ENCODE data around the gene DCDC1. TPM values are rescaled to one million over a fixed set of nuclear protein-coding genes. Genes with fewer than 3 reads are reported as not detected.
A peak's percentile ranks its signal among the peaks of the same experiment; 100 is the strongest.

DCDC1 gene
- total and polyA plus RNA-seq, 4 experiments from 2014 or later = 0.14 to 0.29 (median 0.17) TPM; not detected in 1

- Mint-ChIP-seq H3K27ac (no peak overlapping the region), H3K27me3 (peaks cover 0 to 2% of the 10 kb centered on the region in 2 donors), H3K4me1 (no peaks in the 10 kb centered on the region), H3K9me3 (no peaks in the 10 kb centered on the region), H3K36me3 (no peaks in the 10 kb centered on the region), H3K4me3 (no peak overlapping the region)
- intact Hi-C loops (cut with micrococcal nuclease) = no loop called here
- no peaks in the 10 kb centered on the region for H3K36me3 ChIP-seq (ENCODE audit: insufficient read depth, low read length)
- no peaks in the 10 kb centered on the region for H3K27me3 ChIP-seq (ENCODE audit: insufficient read depth, low read length)
- POLR2A ChIA-PET (ENCODE audit: partially characterized antibody) = no interaction called here
- H3K9me3 ChIP-seq (ENCODE audit: control insufficient read depth in 1 of 2, low read length in 2 of 2) = no peaks in the 10 kb centered on the region
- CTCF ChIA-PET (ENCODE audit: partially characterized antibody) = no interaction called here
- H3K4me3 ChIP-seq (ENCODE audit: low read length in 2 of 2) = no peak overlapping the region
- DNase-seq = no peak
- H3K27ac ChIP-seq (ENCODE audit: low read depth, low read length) = no peak overlapping the region
- no peaks in the 10 kb centered on the region for H3K4me1 ChIP-seq (ENCODE audit: insufficient read depth, low read length)
Measured at GRCh38 chr11:31254415-31254814, 115.1 kb downstream of the DCDC1 start.

- Mint-ChIP-seq H3K27ac (no peak overlapping the region), H3K36me3 (no peaks in the 10 kb centered on the region), H3K4me1 (no peaks in the 10 kb centered on the region), H3K9me3 (no peaks in the 10 kb centered on the region), H3K27me3 (peaks cover 0 to 2% of the 10 kb centered on the region in 2 donors), H3K4me3 (no peak overlapping the region)
- CTCF ChIA-PET (ENCODE audit: partially characterized antibody) = no interaction called here
- intact Hi-C loops (cut with micrococcal nuclease) = no loop called here
- Histone ChIP-seq H3K27me3 (ENCODE audit: insufficient read depth, low read length) (no peaks in the 10 kb centered on the region), H3K36me3 (ENCODE audit: insufficient read depth, low read length) (no peaks in the 10 kb centered on the region), H3K27ac (ENCODE audit: low read depth, low read length) (no peak overlapping the region), H3K4me3 (ENCODE audit: low read length in 2 of 2) (no peak overlapping the region), H3K4me1 (ENCODE audit: insufficient read depth, low read length) (no peaks in the 10 kb centered on the region), H3K9me3 (ENCODE audit: control insufficient read depth in 1 of 2, low read length in 2 of 2) (no peaks in the 10 kb centered on the region)
- POLR2A ChIA-PET (ENCODE audit: partially characterized antibody) = no interaction called here
- DNase-seq = no peak
Measured at GRCh38 chr11:31248768-31249167, 120.8 kb downstream of the DCDC1 start.

- Mint-ChIP-seq H3K27ac (no peak overlapping the region), H3K4me3 (no peak overlapping the region), H3K4me1 (no peaks in the 10 kb centered on the region), H3K36me3 (no peaks in the 10 kb centered on the region), H3K27me3 (peaks cover 0 to 2% of the 10 kb centered on the region in 2 donors), H3K9me3 (no peaks in the 10 kb centered on the region)
- DNase-seq = no peak
- H3K9me3 ChIP-seq (ENCODE audit: control insufficient read depth in 1 of 2, low read length in 2 of 2) = no peaks in the 10 kb centered on the region
- intact Hi-C loops (cut with micrococcal nuclease) = no loop called here
- POLR2A ChIA-PET (ENCODE audit: partially characterized antibody) = no interaction called here
- no peaks in the 10 kb centered on the region for H3K36me3 ChIP-seq (ENCODE audit: insufficient read depth, low read length)
- H3K27me3 ChIP-seq (ENCODE audit: insufficient read depth, low read length) = no peaks in the 10 kb centered on the region
- H3K4me1 ChIP-seq (ENCODE audit: insufficient read depth, low read length) = no peaks in the 10 kb centered on the region
- no peak overlapping the region for H3K27ac ChIP-seq (ENCODE audit: low read depth, low read length)
- H3K4me3 ChIP-seq (ENCODE audit: low read length in 2 of 2) = no peak overlapping the region
- CTCF ChIA-PET (ENCODE audit: partially characterized antibody) = no interaction called here
Measured at GRCh38 chr11:31247321-31247720, 122.2 kb downstream of the DCDC1 start.

GRCh38 chr11:31246451-31247165, 122.9 kb downstream of the DCDC1 start:
- POLR2A ChIA-PET (ENCODE audit: partially characterized antibody) = no interaction called here
- intact Hi-C loops (cut with micrococcal nuclease) = no loop called here

GRCh38 chr11:31243706-31244105, 125.8 kb downstream of the DCDC1 start:
- Histone ChIP-seq H3K36me3 (ENCODE audit: insufficient read depth, low read length) (no peaks in the 10 kb centered on the region), H3K4me1 (ENCODE audit: insufficient read depth, low read length) (no peaks in the 10 kb centered on the region), H3K4me3 (ENCODE audit: low read length in 2 of 2) (no peak overlapping the region), H3K9me3 (ENCODE audit: control insufficient read depth in 1 of 2, low read length in 2 of 2) (no peaks in the 10 kb centered on the region), H3K27ac (ENCODE audit: low read depth, low read length) (no peak overlapping the region), H3K27me3 (ENCODE audit: insufficient read depth, low read length) (no peaks in the 10 kb centered on the region)
- DNase-seq = no peak
- H3K27me3 Mint-ChIP-seq = no peaks in the 10 kb centered on the region
- no peaks in the 10 kb centered on the region for H3K36me3 Mint-ChIP-seq
- no peaks in the 10 kb centered on the region for H3K4me1 Mint-ChIP-seq
- intact Hi-C loops (cut with micrococcal nuclease) = no loop called here
- no peak overlapping the region for H3K4me3 Mint-ChIP-seq
- no peak overlapping the region for H3K27ac Mint-ChIP-seq
- POLR2A ChIA-PET (ENCODE audit: partially characterized antibody) = no interaction called here
- CTCF ChIA-PET (ENCODE audit: partially characterized antibody) = interaction anchor here (0.8 to 2.7 kb wide), 3 partner anchors 628 to 932 kb away, joined by 3 to 9 read pairs (median 6); no protein-coding TSS in a partner anchor
- no peaks in the 10 kb centered on the region for H3K9me3 Mint-ChIP-seq

More at GRCh38 chr11:31246451-31247165, 122.9 kb downstream of the DCDC1 start:
- no peaks in the 10 kb centered on the region for H3K36me3 Mint-ChIP-seq
- Histone ChIP-seq H3K36me3 (ENCODE audit: insufficient read depth, low read length) (no peaks in the 10 kb centered on the region), H3K9me3 (ENCODE audit: control insufficient read depth in 1 of 2, low read length in 2 of 2) (no peaks in the 10 kb centered on the region), H3K27ac (ENCODE audit: low read depth, low read length) (no peak overlapping the region), H3K4me3 (ENCODE audit: low read length in 2 of 2) (no peak overlapping the region), H3K27me3 (ENCODE audit: insufficient read depth, low read length) (no peaks in the 10 kb centered on the region), H3K4me1 (ENCODE audit: insufficient read depth, low read length) (no peaks in the 10 kb centered on the region)
- no peaks in the 10 kb centered on the region for H3K4me1 Mint-ChIP-seq
- H3K9me3 Mint-ChIP-seq = no peaks in the 10 kb centered on the region
- CTCF ChIA-PET (ENCODE audit: partially characterized antibody) = no interaction called here
- H3K27me3 Mint-ChIP-seq = peaks cover 0 to 2% of the 10 kb centered on the region in 2 donors
- no peak overlapping the region for H3K27ac Mint-ChIP-seq
- DNase-seq = no peak
- no peak overlapping the region for H3K4me3 Mint-ChIP-seq

GRCh38 chr11:31240340-31240904, 129.1 kb downstream of the DCDC1 start:
- H3K4me1 ChIP-seq (ENCODE audit: insufficient read depth, low read length) = no peaks in the 10 kb centered on the region
- H3K4me3 ChIP-seq (ENCODE audit: low read length in 2 of 2) = no peak overlapping the region
- no peak overlapping the region for H3K27ac ChIP-seq (ENCODE audit: low read depth, low read length)
- intact Hi-C loops (cut with micrococcal nuclease) = loop anchor here (1.0 to 2.0 kb wide), 3 partner anchors 157 to 936 kb away; no protein-coding TSS in a partner anchor
- H3K36me3 ChIP-seq (ENCODE audit: insufficient read depth, low read length) = no peaks in the 10 kb centered on the region
- peaks cover 0 to 3% of the 10 kb centered on the region in 2 donors for H3K27me3 Mint-ChIP-seq
- POLR2A ChIA-PET (ENCODE audit: partially characterized antibody) = no interaction called here
- no peaks in the 10 kb centered on the region for H3K36me3 Mint-ChIP-seq
- no peaks in the 10 kb centered on the region for H3K9me3 Mint-ChIP-seq
- H3K9me3 ChIP-seq (ENCODE audit: control insufficient read depth in 1 of 2, low read length in 2 of 2) = no peaks in the 10 kb centered on the region
- CTCF ChIA-PET (ENCODE audit: partially characterized antibody) = interaction anchor here (1.0 to 3.1 kb wide), 4 partner anchors 19 to 936 kb away, joined by 3 to 18 read pairs (median 6); no protein-coding TSS in a partner anchor
- no peak overlapping the region for H3K27ac Mint-ChIP-seq
- no peaks in the 10 kb centered on the region for H3K27me3 ChIP-seq (ENCODE audit: insufficient read depth, low read length)
- peak in 4 of 5 donors; percentile 7 to 29 (median 23) for DNase-seq
- H3K4me1 Mint-ChIP-seq = no peaks in the 10 kb centered on the region
- H3K4me3 Mint-ChIP-seq = no peak overlapping the region

GRCh38 chr11:31237819-31238760, 131.4 kb downstream of the DCDC1 start:
- Mint-ChIP-seq H3K27me3 (peaks cover 4 to 5% of the 10 kb centered on the region in 2 donors), H3K4me1 (no peaks in the 10 kb centered on the region), H3K9me3 (no peaks in the 10 kb centered on the region), H3K27ac (no peak overlapping the region), H3K36me3 (no peaks in the 10 kb centered on the region), H3K4me3 (no peak overlapping the region)
- H3K4me1 ChIP-seq (ENCODE audit: insufficient read depth, low read length) = no peaks in the 10 kb centered on the region
- H3K9me3 ChIP-seq (ENCODE audit: control insufficient read depth in 1 of 2, low read length in 2 of 2) = no peaks in the 10 kb centered on the region
- no peaks in the 10 kb centered on the region for H3K36me3 ChIP-seq (ENCODE audit: insufficient read depth, low read length)
- POLR2A ChIA-PET (ENCODE audit: partially characterized antibody) = no interaction called here
- no peak overlapping the region for H3K4me3 ChIP-seq (ENCODE audit: low read length in 2 of 2)
- no peak for DNase-seq
- no peaks in the 10 kb centered on the region for H3K27me3 ChIP-seq (ENCODE audit: insufficient read depth, low read length)
- intact Hi-C loops (cut with micrococcal nuclease) = no loop called here
- H3K27ac ChIP-seq (ENCODE audit: low read depth, low read length) = no peak overlapping the region
- CTCF ChIA-PET (ENCODE audit: partially characterized antibody) = interaction anchor here (1.0 to 1.6 kb wide), 4 partner anchors 720 to 938 kb away, joined by 3 to 9 read pairs (median 4); no protein-coding TSS in a partner anchor
